Natural killer cell (primary cell): ENCODE measurements around the gene PON2. TPM values are rescaled to one million over a fixed set of nuclear protein-coding genes. Genes with fewer than 3 reads are reported as not detected.

Source experiments
- ATAC-seq, 3 donors: fragments of 150-1000 bp in 2 of 3; fragments of 200-7000 bp in 1 of 3; cut with Tn5 transposase; 1 replicate in 1 of 3; 2 replicates in 2 of 3; pipeline ENCODE4 v1.10.0; 2021; ENCODE audit warnings: mild to moderate bottlenecking in 2 of 3, moderate library complexity in 2 of 3
- DNase-seq, 2 donors: peaks; one replicate each; pipeline versions ENCODE4 v3.0.0 to v3.0.0-alpha.2; 2013 to 2021; ENCODE audit warnings: mixed read lengths in 1 of 2
- H3K27ac ChIP-seq: one replicate; pipeline ENCODE4 v1.5.1; 2013; ENCODE audit warnings: mild to moderate bottlenecking, low read length
- H3K27me3 ChIP-seq: one replicate; pipeline ENCODE4 v1.6.1; 2013; ENCODE audit warnings: low read length; ENCODE audit not compliant: control insufficient read depth, insufficient read depth
- H3K36me3 ChIP-seq: one replicate; pipeline ENCODE4 v1.6.1; 2013; ENCODE audit warnings: low read length; ENCODE audit not compliant: control insufficient read depth, insufficient read depth
- H3K4me1 ChIP-seq: one replicate; pipeline ENCODE4 v1.6.1; 2013; ENCODE audit warnings: low read length; ENCODE audit not compliant: control insufficient read depth, insufficient read depth
- H3K4me3 ChIP-seq: one replicate; pipeline ENCODE4 v1.5.1; 2013; ENCODE audit warnings: low read length
- H3K9me3 ChIP-seq: one replicate; pipeline ENCODE4 v1.6.1; 2013; ENCODE audit warnings: low read length; ENCODE audit not compliant: control insufficient read depth, insufficient read depth
- H3K27ac Mint-ChIP-seq, 2 donors: one replicate each; pipeline ENCODE4 v1.8.0; 2022; ENCODE audit warnings: mild to moderate bottlenecking in 2 of 2, mixed read lengths in 2 of 2, moderate library complexity in 1 of 2
- H3K27me3 Mint-ChIP-seq, 2 donors: one replicate each; pipeline ENCODE4 v1.8.0; 2022; ENCODE audit warnings: low read depth in 2 of 2, mixed read lengths in 2 of 2
- H3K36me3 Mint-ChIP-seq: one replicate; pipeline ENCODE4 v1.8.0; 2022; ENCODE audit warnings: mixed read lengths
- H3K4me1 Mint-ChIP-seq, 2 donors: one replicate each; pipeline ENCODE4 v1.8.0; 2022; ENCODE audit warnings: mixed read lengths in 2 of 2
- H3K4me3 Mint-ChIP-seq: one replicate; pipeline ENCODE4 v1.8.0; 2022; ENCODE audit warnings: mild to moderate bottlenecking, moderate library complexity, mixed read lengths
- H3K9me3 Mint-ChIP-seq, 2 donors: one replicate each; pipeline ENCODE4 v1.8.0; 2022; ENCODE audit warnings: mixed read lengths in 2 of 2
- WGBS: methylation state at CpG from one replicate; pipeline ENCODE4 v1.1.7; 2013; ENCODE audit warnings: missing lambda C conversion rate; ENCODE audit not compliant: insufficient coverage; 5-methylcytosine and 5-hydroxymethylcytosine counted together
- intact Hi-C: fragments of 100-400 bp; cut with micrococcal nuclease; formaldehyde crosslinking; loops from one replicate; pipeline ENCODE4 v1.14.2; 2022
- total RNA-seq, 4 donors: library from RNA; stranded (reverse); fragments of 120-200 nt in 1 of 4; gene quantifications; one replicate each; pipeline versions ENCODE4 v1.2.3 to v1.2.4, GENCODE V29; 2013 to 2022
- TF ChIP-seq, protein P1 (sequence below): fragments of 200-600 bp; IDR thresholded peaks from one replicate; pipeline ENCODE4 v1.8.0; 2022; ENCODE audit warnings: antibody characterized with exemption

Gene PON2
- total RNA-seq, result 10 to 100 TPM; 26.6 to 35.7 (median 35.6) TPM
- total RNA-seq (2013), result 40.7 TPM

DNA sequence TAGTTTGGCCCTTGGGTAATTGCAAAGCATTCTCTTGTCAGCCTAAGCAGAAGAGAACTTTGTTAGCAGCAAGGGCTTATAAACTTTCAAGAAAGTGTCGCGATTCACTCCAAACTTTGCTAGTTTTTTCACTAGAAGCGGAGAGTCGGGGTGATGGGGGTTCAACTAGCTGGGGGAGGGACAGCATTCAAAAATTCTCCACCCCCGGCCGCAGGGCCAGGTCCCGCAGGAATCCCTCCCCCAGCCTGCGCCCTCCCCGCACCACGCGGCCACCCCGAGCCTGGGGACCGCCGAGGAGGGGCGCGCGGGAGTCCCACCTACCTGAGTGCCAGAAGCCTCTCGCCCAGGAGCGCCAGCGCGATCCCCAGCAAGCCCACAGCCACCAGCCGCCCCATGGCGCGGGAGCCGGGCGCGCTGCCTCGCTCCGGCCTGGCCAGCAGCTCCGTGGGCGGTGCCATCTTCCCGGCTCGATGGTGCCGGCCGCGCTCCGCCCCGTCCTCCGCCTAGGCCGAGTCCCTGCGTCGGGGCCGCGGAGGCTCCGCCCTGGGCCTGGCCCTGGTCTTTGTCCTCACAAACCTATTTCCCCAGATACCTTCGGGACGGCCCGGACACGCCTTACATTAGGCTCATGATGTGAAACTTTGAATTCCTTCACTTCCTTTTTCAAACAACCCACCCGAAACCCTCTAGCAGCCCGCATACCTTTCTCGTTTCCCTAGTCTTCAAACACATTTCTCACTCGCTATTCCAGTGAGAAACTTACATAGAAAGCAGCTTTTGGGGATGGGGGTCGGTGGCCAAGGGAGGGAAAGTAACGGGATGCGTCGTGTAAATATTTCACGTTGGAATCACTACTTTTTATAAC is at the start of gene PON2:
PON2 (minus strand) TSS at position 472 of the 865 bp plus-strand sequence; CDS start at position 395, 77 bp downstream.
- H3K27ac ChIP-seq, result peak within 1 kb of the TSS; percentile 82
- WGBS, result under 1% methylated on average over 55 of the region's 58 CpGs
- H3K36me3 Mint-ChIP-seq, result no peaks in the 10 kb centered on the region
- peak; percentile 93 to 95 (median 94) for ATAC-seq
- H3K4me3 Mint-ChIP-seq, result peak within 1 kb of the TSS; percentile 97
- peaks cover 0 to 2% of the 10 kb centered on the region in 2 donors for H3K27me3 Mint-ChIP-seq
- peak; percentile 61 to 64 for DNase-seq
- TF ChIP-seq, protein P1, sequence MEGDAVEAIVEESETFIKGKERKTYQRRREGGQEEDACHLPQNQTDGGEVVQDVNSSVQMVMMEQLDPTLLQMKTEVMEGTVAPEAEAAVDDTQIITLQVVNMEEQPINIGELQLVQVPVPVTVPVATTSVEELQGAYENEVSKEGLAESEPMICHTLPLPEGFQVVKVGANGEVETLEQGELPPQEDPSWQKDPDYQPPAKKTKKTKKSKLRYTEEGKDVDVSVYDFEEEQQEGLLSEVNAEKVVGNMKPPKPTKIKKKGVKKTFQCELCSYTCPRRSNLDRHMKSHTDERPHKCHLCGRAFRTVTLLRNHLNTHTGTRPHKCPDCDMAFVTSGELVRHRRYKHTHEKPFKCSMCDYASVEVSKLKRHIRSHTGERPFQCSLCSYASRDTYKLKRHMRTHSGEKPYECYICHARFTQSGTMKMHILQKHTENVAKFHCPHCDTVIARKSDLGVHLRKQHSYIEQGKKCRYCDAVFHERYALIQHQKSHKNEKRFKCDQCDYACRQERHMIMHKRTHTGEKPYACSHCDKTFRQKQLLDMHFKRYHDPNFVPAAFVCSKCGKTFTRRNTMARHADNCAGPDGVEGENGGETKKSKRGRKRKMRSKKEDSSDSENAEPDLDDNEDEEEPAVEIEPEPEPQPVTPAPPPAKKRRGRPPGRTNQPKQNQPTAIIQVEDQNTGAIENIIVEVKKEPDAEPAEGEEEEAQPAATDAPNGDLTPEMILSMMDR, result no peak
- peak within 1 kb of the TSS; percentile 89 to 97 for H3K27ac Mint-ChIP-seq
- H3K4me1 ChIP-seq, result peaks cover 10% of the 10 kb centered on the region
- intact Hi-C loops, result no loop called here
- no peaks in the 10 kb centered on the region for H3K27me3 ChIP-seq
- no peaks in the 10 kb centered on the region for H3K9me3 ChIP-seq
- H3K4me3 ChIP-seq, result peak within 1 kb of the TSS; percentile 66
- H3K4me1 Mint-ChIP-seq, result peaks cover 24 to 26% of the 10 kb centered on the region in 2 donors
- H3K36me3 ChIP-seq, result no peaks in the 10 kb centered on the region
- no peaks in the 10 kb centered on the region for H3K9me3 Mint-ChIP-seq

DNA sequence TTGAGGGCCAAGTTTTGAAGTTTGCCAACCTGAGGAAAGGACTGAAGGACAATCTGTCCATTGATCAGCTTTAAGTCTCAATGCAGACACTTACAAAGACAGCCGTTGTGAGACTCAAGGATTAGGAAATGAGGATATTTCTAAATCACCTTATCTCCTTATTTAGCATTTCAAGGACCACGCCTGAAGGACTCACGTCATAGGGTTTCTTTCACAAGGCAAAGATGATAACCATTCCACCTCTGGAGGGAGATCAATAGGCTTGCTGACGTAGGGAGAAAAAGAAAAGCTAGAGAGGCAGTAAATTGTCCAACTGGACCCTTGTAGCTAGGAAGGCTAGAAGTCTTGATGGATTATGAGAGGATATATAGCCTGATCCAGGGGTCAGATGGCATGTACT is 47.6 kb upstream of the PON2 start:
- Mint-ChIP-seq H3K36me3 (no peaks in the 10 kb centered on the region), H3K27me3 (peaks cover 0 to 7% of the 10 kb centered on the region in 2 donors), H3K9me3 (no peaks in the 10 kb centered on the region), H3K4me3 (no peak overlapping the region), H3K4me1 (peaks cover 0 to 5% of the 10 kb centered on the region in 2 donors), H3K27ac (no peak overlapping the region)
- no peaks in the 10 kb centered on the region for H3K9me3 ChIP-seq
- intact Hi-C loops, result no loop called here
- H3K4me1 ChIP-seq, result no peaks in the 10 kb centered on the region
- H3K4me3 ChIP-seq, result no peak overlapping the region
- no peaks in the 10 kb centered on the region for H3K36me3 ChIP-seq
- TF ChIP-seq, protein P1, result no peak
- no peak for DNase-seq
- no peaks in the 10 kb centered on the region for H3K27me3 ChIP-seq
- no peak for ATAC-seq
- WGBS, result 90% methylated on average over 3 of the region's 4 CpGs
- H3K27ac ChIP-seq, result no peak overlapping the region

DNA sequence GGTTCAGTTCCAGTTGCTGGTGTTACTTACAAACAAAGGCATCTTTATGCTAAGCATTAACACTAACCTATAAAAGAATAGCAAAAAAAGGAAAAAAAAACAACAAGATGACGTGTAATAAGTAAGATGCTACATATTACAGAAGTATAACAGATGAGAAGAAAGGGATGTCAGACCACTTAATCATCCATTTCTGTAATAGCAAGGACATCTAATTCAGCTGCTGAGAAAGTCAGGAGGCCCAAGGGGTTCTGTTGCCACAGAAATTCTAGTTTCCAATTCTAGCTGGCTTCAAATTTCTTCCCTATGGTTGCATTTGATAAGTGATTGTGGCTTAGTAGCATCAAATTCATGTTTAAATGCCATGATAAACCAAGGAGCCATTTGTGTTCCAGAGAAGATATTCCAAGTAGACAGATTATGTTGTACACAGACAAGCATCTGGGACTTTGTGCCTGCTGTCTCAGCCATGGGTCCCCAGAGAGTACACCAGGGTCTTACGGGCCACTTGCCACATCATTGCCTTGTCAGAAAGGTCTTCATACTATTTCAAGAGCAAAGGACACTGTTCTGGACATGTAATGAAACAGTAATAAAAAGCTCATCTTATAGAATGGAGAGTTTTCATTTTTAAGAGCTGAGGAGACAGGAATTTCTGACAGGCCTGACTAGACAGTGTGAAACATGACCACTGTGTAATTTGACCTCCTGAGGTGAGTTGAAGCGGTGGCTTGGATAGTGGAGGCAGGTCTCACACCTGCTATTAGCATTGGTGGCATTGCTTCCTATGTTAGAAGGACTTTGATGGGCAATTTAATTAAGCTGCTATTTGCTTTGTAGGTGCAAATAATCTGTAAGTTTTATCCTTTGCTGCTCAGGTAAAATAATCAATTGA is 46.7 kb upstream of the PON2 start:
- ATAC-seq (no peak), DNase-seq (no peak)
- intact Hi-C loops, result no loop called here
- Mint-ChIP-seq H3K27me3 (peaks cover 0 to 7% of the 10 kb centered on the region in 2 donors), H3K27ac (no peak overlapping the region), H3K4me1 (peaks cover 2 to 13% of the 10 kb centered on the region in 2 donors), H3K9me3 (no peaks in the 10 kb centered on the region), H3K4me3 (no peak overlapping the region), H3K36me3 (no peaks in the 10 kb centered on the region)
- TF ChIP-seq, protein P1, result no peak
- Histone ChIP-seq H3K36me3 (no peaks in the 10 kb centered on the region), H3K4me3 (no peak overlapping the region), H3K4me1 (peaks cover 2% of the 10 kb centered on the region), H3K9me3 (no peaks in the 10 kb centered on the region), H3K27ac (no peak overlapping the region), H3K27me3 (no peaks in the 10 kb centered on the region)
- 84% methylated on average over 2 of the region's 3 CpGs for WGBS
